NK-92 (cell line): ENCODE data around the gene RABL3.
"Not testable (repeated sequence)": the region's sequence is repeated elsewhere in the genome, so short reads cannot be mapped to it uniquely, and the experiment has no call there.

Experiments
- DNase-seq: peaks from one replicate; lab custom pipeline; 2025; ENCODE audit not compliant: unreplicated experiment; lab: John Stamatoyannopoulos, UW

RABL3 gene

DNA sequence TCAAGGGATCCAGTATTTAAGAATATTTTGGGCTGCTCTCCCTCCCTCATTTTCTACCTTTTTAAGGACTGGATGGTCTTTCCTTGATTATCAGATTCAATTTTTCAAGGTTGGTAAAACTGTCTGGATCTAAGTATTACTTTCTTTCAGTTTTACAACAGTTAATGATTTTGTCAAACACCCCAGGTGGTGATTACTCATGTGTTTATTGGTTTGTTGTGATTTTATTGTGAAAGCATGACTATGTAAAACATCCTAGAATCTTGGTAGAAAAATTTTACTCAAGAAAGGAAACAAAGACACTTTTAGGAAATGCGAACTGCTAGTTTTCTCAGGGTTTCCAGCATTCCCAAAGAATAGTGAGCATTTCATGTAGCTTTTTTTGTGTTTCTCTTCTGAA lies 7.5 kb upstream of the RABL3 start:
- no peak for DNase-seq

- no peak for DNase-seq
These were observed 3.1 kb upstream of the RABL3 start for GRCh38 chr3:120745466-120745865.

GRCh38 chr3:120743556-120744195 lies 1.4 kb upstream of the RABL3 start:
- no peak for DNase-seq

DNA sequence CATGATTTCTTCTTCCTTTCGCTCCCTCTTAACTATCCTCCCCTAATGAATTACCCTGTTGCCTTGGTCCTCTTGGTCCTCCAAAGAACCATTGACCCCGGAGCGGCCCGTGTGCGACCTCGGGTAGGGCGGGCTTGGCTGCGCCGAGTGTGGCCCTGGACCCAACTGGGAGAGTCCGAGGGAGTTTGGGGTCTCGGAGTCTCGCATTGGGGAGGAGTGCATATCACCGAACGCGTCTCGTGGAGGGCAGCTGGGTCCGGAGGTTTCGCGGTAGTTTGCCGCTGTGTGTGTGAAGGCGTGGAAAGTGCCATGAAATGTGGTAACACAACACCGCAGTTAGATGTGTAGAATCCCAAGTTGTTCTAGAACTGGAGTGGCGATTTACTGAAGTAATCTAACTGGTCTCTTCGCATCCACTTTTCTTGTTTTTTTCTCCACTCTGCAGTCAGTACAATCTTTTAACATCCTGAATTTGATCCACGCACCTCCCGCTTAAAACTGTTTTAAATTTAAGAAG lies 591 bp upstream of the RABL3 start:
- DNase-seq, result no peak

DNA sequence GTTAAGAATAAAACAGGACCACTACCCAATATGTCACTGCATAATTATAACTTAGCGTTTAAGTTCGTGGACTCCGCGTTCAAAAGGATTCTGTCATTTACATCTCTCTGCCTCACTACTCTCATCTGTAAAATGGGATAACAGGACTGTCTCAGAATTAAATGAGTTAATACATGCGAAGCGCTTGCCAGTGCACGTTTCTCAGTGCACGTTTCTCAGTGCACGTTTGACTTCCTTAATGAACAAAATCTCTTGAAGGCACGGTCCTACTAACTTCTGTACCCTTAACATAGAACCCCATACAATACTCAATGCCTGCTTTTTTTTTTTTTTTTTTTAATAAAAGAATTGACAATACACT lies 499 bp downstream of the RABL3 start:
- DNase-seq, result no peak

DNA sequence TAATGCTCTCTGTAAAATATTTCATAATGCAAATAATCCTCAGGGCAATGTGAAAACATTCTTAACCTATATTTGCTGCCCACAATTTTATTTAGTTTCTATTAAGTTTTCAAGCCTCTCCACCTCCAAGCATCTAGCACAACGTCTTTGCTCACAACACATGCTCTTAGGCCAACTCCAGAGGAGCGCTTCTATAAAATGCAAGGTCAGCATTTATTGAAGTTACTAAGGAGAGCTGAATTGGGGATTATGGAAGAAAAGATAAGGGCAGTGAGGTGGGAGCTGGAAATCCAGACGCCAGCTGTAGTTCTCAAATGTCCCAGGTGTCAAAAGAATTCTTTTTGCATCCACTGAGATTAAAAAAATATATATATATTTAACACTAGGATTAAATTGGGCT lies 996 bp downstream of the RABL3 start:
- DNase-seq, result no peak

GRCh38 chr3:120738006-120738405 lies 4.3 kb downstream of the RABL3 start:
- DNase-seq, result not testable (repeated sequence)

DNA sequence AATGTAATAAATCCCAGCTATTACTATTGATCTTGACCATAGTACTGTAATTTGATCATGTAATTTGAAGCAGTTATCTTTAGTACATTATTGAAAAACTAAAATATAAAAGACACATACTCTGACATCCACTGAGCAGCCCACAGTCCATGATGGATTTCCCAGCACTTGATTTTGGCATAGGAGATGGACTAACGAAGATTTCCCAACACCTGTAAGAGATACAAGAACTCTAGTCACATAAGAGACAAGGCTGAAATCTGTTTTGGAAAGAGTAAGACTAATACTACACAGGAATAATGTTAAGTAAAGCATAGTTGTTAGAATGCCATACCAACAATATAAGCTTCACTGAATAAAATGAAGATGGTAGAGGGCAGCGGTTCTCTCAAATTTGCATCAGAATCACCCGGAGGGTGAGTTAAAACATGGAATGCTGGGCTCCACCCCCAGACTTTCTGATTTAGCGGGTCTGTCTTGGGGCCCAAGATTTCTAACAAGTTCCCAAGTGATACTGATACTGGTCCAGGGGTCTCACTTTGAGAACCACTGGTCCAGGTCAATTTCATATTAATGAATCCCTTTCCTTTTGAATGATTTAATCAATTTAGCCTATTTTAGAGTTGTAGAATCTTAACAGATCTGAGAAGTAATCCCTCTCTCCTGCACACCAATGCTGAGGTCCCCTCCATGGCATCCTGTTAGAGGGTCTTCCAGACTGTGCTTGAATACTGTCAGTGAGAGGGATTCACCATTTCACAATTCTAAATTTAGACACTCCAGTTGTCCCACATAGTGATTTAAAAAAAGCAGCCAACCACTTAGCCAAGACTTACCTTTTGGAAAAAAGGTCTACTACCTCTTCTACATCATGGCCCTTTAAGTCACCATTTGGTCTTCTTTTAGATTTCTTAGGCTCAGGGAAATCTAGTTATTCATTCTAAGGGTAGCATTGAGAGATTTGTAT lies 11.5 kb downstream of the RABL3 start:
- no peak for DNase-seq

DNA sequence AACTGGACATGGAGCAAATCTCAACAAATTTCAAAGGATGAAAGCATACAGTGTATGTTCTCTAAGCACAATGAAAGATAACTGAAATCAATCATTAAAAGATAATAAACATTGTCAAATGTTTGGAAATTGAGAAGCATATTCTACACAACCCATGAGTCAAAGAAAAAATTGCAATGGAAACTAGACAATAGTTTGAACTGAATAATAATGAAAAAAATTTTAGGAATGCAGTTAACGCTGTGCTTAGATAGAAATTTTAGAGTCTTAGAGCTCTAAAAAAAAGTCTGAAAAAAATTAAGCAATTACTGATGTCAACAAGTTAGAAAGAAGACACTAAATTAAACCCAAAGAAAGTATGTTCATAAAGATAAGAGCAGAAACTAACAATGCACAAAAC lies 15.5 kb downstream of the RABL3 start:
- no peak for DNase-seq

DNA sequence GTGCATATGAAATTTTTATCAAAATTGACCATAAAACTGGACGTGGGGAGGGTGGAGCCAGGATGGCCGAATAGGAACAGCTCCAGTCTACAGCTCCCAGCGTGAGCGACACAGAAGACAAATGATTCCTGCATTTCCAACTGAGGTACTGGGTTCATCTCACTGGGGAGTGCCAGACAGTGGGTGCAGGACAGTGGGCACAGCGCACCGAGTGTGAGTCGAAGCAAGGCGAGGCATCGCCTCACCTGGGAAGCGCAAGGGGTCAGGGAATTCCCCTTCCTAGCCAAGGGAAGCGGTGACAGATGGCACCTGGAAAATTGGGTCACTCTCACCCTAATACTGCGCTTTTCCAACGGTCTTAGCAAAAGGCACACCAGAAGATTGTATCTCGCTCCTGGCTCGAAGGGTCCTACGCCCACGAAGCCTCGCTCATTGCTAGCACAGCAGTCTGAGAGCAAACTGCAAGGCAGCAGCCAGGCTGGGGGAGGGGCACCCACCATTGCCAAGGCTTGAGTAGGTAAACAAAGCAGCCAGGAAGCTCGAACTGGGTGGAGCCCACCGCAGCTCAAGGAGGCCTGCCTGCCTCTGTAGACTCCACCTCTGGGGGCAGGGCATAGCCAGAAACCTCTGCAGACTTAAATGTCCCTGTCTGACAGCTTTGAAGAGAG lies 23.0 kb downstream of the RABL3 start:
- not testable (repeated sequence) for DNase-seq

GRCh38 chr3:120713262-120713661 lies 29.1 kb downstream of the RABL3 start:
- DNase-seq, result no peak

DNA sequence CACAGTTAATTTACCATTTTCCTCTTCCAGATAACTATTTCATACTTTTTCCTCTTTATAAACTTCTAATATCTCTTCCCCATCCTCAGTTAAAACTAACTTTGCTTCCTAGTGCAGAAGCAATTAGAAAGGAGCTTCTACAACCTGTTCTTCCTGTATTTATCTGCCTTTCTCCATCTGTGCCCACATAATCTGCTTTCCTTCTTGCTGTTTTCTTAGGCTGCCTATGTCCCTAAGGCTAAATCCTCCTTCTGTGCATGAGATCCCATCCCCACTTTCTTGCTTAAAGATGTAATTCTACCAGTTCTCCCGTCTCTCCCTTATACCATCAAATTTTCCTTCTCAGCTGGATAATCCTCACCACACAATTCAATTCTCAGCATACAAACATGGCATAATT lies 31.9 kb downstream of the RABL3 start:
- DNase-seq, result no peak

GRCh38 chr3:120708408-120708807 lies 33.9 kb downstream of the RABL3 start:
- no peak for DNase-seq

DNA sequence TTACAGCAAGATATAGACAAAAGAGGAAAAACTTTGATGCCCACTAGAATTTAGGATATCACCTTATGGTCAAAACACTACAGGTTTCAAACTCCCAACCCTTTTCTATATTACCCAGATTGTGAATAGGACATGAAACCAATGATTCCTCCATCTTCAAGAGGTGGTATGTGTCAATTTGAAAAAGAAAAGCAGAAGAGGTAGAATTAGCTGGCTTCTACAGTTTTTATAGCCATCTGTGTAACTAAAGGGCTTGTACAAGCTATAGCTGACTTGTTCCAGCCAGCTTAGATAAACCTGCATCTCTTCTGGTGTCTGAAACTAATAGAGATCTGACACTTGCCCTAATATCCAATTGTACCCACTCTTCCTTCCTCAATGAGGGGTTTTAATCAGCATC lies 35.4 kb downstream of the RABL3 start:
- DNase-seq, result no peak

DNA sequence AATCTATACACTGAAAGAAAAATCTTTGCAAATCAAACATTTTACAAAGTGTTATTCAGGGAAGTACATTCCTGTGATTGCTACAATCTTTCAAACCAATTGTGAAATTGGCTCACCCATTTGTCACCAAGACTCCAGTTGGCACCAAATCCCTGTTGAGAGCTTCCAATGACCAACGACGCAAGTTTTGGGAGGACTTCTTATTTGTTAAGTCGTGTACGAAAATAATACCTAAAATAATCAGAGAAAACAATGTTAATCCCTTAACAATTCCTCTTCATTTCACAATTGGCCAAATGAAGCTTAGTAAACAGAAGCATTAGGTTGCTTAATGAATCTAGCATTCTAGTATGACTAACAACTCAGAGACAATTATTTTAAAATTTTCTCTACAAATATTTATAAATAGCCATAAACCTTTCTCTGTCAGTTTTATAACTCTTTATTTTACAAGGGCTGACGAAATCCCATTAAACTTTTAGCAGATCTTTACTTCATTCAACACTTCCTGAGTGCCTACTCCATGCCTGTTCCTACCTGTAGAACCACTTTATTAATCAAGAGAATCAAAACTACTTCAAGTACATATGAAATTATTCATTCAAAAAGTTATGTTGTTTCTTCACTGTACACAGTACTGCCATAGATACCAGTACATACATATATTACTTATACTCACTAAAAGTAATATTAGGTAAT lies 36.3 kb downstream of the RABL3 start:
- no peak for DNase-seq

DNA sequence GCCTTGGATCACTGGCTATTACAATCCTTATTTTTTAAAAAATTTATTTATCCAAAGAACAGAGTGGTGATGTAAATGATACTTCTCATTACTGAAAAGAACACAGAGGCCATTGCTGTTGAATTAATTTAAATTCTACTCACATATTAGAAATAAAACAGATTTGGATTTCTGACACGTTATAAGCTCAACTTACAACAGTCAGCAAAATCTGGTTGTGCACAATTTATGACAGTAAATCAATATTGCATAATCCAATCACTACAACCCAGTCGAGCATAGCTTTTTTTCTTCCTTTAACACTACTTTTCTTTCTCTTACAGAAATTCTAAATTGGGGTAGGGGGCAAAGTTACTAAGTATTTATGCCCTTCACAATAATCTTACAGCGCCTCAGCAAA lies 43.0 kb downstream of the RABL3 start:
- DNase-seq, result no peak

- DNase-seq, result no peak
These were observed 48.7 kb downstream of the RABL3 start for GRCh38 chr3:120693439-120694171.

DNA sequence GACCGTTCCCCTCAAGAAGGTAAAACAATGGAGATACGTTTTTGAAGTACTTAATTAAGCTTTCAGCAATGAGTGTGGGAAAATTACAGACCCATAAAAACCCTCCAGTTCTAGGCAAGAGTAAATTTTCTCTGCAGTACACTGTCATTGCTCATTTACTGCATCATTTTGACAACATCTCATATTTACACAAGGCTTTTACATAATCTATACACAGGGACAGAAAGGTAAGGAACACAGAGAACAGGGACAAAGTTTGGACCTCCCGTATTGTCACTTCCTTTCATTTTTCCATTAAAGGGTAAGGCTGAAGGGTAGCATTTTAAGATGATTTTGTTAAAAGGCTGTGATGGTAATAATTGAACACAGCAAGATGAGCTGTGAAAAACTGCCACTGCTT lies 52.9 kb downstream of the RABL3 start:
- DNase-seq, result no peak

GRCh38 chr3:120688121-120688520 lies 54.2 kb downstream of the RABL3 start:
- DNase-seq, result no peak

DNA sequence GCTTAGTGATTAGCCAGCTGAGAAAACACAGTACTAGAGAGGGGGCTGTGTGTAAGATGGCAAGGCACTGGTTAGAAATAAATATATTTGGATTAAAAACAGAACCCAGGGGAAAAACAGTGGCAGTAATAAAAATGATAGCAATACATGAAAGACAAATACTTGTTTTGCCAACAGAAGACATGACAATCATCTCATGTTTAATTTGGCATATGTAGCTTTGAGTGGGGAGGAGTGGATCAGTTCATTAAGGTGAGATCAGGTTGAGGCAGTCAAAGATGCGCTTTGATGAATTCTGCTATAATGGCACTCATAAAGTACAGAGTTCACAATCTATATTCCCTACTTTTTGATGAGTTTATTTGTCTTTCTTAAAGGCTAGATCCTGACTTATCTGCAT lies 56.9 kb downstream of the RABL3 start:
- DNase-seq, result no peak
